Testis (tissue), 3 donors: ENCODE results near the gene IL10. TPM values are rescaled to one million over a fixed set of nuclear protein-coding genes. Genes with fewer than 3 reads are reported as not detected.

Experiments used
- DNase-seq: peaks from one replicate; pipeline ENCODE4 v3.0.0-alpha.2; 2019
- H3K27ac ChIP-seq, 2 donors: fragments of 200-600 bp; sonication (generic); one replicate each; pipeline ENCODE4 v1.5.1; 2019
- H3K27me3 ChIP-seq: fragments of 200-600 bp; sonication (generic); one replicate; pipeline ENCODE4 v1.5.1; 2019
- H3K36me3 ChIP-seq: fragments of 200-600 bp; sonication (generic); one replicate; pipeline ENCODE4 v1.5.1; 2017; ENCODE audit warnings: low read depth; ENCODE audit errors: missing control alignments
- H3K4me1 ChIP-seq: fragments of 200-600 bp; sonication (generic); one replicate; pipeline ENCODE4 v1.5.1; 2019
- H3K4me3 ChIP-seq, 2 donors: fragments of 200-600 bp; sonication (generic); one replicate each; pipeline ENCODE4 v1.5.1; 2017 to 2019
- H3K9me3 ChIP-seq: fragments of 200-600 bp; sonication (generic); one replicate; pipeline ENCODE4 v1.5.1; 2017
- POLR2A ChIP-seq: fragments of 450-650 bp; IDR thresholded peaks from one replicate; pipeline ENCODE4 v1.6.1; 2017; ENCODE audit warnings: antibody characterized with exemption, mild to moderate bottlenecking, moderate library complexity
- WGBS, 2 donors: methylation state at CpG; one replicate each; pipeline ENCODE4 v1.1.5; 2018; 5-methylcytosine and 5-hydroxymethylcytosine counted together
- intact Hi-C: fragments of 100-400 bp; cut with DNase I; formaldehyde crosslinking; loops from one replicate; pipeline ENCODE4 v1.15.1; 2023; ENCODE audit warnings: low total_unique reads
- polyA plus RNA-seq: library from polyadenylated mRNA; stranded (reverse); fragments of 350-450 nt; fragmentation: Illumina TruSeq; extraction: RNeasy Lipid Tissue Mini Kit (QIAGEN cat#74804); gene quantifications from one replicate; pipeline ENCODE4 v1.2.3, GENCODE V29; 2014; ENCODE audit warnings: low read depth, low replicate concordance; ENCODE audit not compliant: insufficient read depth
- total RNA-seq, 2 donors: library from RNA; depleted of rRNA; stranded (reverse); fragments of >200 nt; gene quantifications; one replicate each; pipeline ENCODE4 v1.2.3, GENCODE V29; 2016
- TF ChIP-seq, protein P1 (sequence below), 3 experiments: fragments of 450-650 bp in 2 of 3; fragments of 200-600 bp in 1 of 3; sonication (generic) in 1 of 3; IDR thresholded peaks; one replicate each; pipeline ENCODE4 v1.5.1; 2016 to 2019; ENCODE audit warnings: antibody characterized with exemption in 3 of 3, mild to moderate bottlenecking in 2 of 3, moderate library complexity in 1 of 3

Gene IL10
- total and polyA plus RNA-seq, 3 donors from 2014 or later, result 1.4 to 3.5 (median 1.7) TPM

GRCh38 chr1:206738370-206739366 is 33.6 kb downstream of the IL10 start:
- no peaks in the 10 kb centered on the region for H3K9me3 ChIP-seq
- H3K4me1 ChIP-seq, result peaks cover 13% of the 10 kb centered on the region
- H3K4me3 ChIP-seq, result no peak overlapping the region
- H3K27me3 ChIP-seq, result no peaks in the 10 kb centered on the region
- 73 to 87% methylated on average over 3 of the region's 3 CpGs for WGBS, 2 donors
- no peak overlapping the region for H3K27ac ChIP-seq
- no peaks in the 10 kb centered on the region for H3K36me3 ChIP-seq
- no peak for TF ChIP-seq POLR2A
- TF ChIP-seq, protein P1, sequence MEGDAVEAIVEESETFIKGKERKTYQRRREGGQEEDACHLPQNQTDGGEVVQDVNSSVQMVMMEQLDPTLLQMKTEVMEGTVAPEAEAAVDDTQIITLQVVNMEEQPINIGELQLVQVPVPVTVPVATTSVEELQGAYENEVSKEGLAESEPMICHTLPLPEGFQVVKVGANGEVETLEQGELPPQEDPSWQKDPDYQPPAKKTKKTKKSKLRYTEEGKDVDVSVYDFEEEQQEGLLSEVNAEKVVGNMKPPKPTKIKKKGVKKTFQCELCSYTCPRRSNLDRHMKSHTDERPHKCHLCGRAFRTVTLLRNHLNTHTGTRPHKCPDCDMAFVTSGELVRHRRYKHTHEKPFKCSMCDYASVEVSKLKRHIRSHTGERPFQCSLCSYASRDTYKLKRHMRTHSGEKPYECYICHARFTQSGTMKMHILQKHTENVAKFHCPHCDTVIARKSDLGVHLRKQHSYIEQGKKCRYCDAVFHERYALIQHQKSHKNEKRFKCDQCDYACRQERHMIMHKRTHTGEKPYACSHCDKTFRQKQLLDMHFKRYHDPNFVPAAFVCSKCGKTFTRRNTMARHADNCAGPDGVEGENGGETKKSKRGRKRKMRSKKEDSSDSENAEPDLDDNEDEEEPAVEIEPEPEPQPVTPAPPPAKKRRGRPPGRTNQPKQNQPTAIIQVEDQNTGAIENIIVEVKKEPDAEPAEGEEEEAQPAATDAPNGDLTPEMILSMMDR (IDR thresholded peaks at IDR 0.05), result peak in 1 of 3 experiments; percentile 8
- intact Hi-C loops, result loop anchor here (5.0 kb wide), 1 partner anchor 174 kb away; no protein-coding TSS in a partner anchor
- no peak for DNase-seq

DNA sequence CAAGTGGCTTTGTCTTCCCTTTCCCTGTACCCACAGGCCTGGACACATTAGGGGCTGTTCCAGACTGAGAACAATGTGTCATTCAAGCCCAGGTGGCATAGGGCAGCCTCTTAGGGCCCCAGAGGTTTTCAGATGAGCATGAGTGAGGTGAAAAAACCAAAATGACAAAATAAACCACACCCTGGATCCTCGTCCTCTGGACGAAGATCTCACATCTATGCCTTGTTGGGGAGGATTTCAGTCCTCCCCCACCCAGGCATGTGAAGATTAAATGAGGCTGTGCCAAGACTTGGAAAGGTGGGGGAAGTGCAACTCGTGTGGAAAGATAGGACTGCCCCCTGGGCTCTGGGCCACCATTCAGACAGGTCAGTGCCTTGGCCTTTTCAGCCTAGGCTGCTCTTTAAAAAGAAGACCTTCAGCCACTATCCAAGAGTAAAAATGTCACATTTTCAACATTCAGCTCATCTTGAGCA is 34.5 kb downstream of the IL10 start:
- H3K9me3 ChIP-seq, result no peaks in the 10 kb centered on the region
- peak overlapping the region in 1 of 2 donors; percentile 13 for H3K27ac ChIP-seq
- no peaks in the 10 kb centered on the region for H3K27me3 ChIP-seq
- WGBS, 2 donors, result 49 to 53% methylated on average over 3 of the region's 3 CpGs
- peaks cover 18% of the 10 kb centered on the region for H3K4me1 ChIP-seq
- DNase-seq, result peak; percentile 75
- no peak overlapping the region for H3K4me3 ChIP-seq
- no peak for TF ChIP-seq POLR2A
- TF ChIP-seq, protein P1 (IDR thresholded peaks at IDR 0.05), result no peak
- no peaks in the 10 kb centered on the region for H3K36me3 ChIP-seq
- intact Hi-C loops, result loop anchor here (5.0 kb wide), 1 partner anchor 175 kb away; no protein-coding TSS in a partner anchor

DNA sequence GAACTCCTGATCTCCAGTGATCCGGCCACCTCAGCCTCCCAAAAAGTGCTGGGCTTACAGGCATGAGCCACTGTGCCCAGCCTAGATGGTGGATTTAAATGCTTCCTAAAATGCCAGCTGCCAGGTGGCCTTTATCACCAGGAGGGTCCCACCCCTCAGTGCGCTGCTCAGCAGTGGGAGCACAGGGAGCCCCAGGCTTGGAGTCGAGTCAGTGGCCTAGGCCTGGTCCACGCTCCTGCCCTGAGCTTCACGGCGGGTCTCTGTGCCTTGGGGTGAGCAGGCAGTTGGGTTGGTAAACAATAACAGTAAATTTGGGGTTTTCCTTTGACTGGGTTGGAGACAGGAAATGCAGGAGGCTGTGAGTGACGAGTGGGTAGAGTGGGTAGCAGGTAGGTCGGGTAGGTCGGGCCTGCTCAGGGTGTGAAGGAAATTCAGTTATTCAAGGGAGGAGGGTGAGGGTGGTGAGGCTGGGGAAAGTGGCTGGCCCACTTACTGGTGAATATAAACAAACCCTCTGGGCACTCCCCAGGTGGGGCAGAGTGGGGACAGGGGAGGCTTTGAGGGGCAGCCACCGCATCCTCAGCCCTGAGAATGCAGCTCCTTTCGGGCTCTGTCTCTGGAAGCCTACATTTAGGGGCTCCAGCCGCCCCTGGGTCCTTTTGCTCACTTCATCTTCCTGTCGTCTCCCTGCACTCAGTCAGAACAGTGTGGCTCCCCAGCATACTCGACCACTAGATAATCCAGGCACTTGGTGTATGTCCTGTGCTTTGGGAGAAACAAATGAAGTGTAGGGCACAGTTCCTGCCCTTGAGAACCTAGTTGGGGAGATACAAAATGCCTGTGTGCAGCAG is 35.2 kb downstream of the IL10 start:
- DNase-seq, result no peak
- Histone ChIP-seq H3K4me1 (peaks cover 19% of the 10 kb centered on the region), H3K4me3 (no peak overlapping the region), H3K9me3 (no peaks in the 10 kb centered on the region), H3K27ac (peak overlapping the region in 1 of 2 donors; percentile 13), H3K27me3 (no peaks in the 10 kb centered on the region), H3K36me3 (no peaks in the 10 kb centered on the region)
- 82 to 86% methylated on average over 11 to 14 of the region's 14 CpGs for WGBS, 2 donors
- intact Hi-C loops, result loop anchor here (5.0 kb wide), 1 partner anchor 175 kb away; no protein-coding TSS in a partner anchor
- TF ChIP-seq, protein P1 (IDR thresholded peaks at IDR 0.05), result no peak
- no peak for TF ChIP-seq POLR2A

GRCh38 chr1:206735553-206736031 is 36.7 kb downstream of the IL10 start:
- DNase-seq, result no peak
- no peak overlapping the region for H3K27ac ChIP-seq
- intact Hi-C loops, result loop anchor here (5.0 kb wide), 1 partner anchor 177 kb away; no protein-coding TSS in a partner anchor

More at GRCh38 chr1:206735553-206736031, 36.7 kb downstream of the IL10 start:
- WGBS, 2 donors, result 67 to 79% methylated on average over 5 of the region's 5 CpGs
- TF ChIP-seq POLR2A, result no peak
- TF ChIP-seq, protein P1 (IDR thresholded peaks at IDR 0.05), result no peak
- H3K36me3 ChIP-seq, result no peaks in the 10 kb centered on the region
- no peak overlapping the region for H3K4me3 ChIP-seq
- no peaks in the 10 kb centered on the region for H3K9me3 ChIP-seq
- peaks cover 19% of the 10 kb centered on the region for H3K4me1 ChIP-seq
- H3K27me3 ChIP-seq, result no peaks in the 10 kb centered on the region
